Measurements from ENCODE around the gene LARP1B.
A peak's percentile ranks its signal among the peaks of the same experiment; 100 is the strongest.
"Not testable (repeated sequence)": the region's sequence is repeated elsewhere in the genome, so short reads cannot be mapped to it uniquely, and the experiment has no call there.

LARP1B gene

DNA sequence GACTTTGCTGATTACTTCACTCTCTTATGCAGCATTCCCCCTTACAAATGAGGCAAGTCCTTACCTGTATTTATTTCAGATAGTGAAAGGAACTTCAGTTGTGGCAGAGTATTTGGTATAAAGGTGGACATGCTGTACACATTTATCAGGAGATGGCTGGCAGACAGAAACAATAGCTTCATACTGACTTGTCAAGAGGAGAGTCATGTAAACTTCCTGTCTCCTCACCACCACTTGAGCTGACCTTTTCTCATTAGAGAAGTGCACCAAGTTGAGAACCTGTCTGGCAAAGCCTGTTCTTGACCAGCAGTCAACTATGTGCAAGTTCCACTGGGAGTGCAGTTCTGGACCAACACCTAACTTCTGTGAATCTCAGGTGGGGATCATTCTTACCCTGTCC lies 80.8 kb downstream of the LARP1B start:
- no peak for DNase-seq

DNA sequence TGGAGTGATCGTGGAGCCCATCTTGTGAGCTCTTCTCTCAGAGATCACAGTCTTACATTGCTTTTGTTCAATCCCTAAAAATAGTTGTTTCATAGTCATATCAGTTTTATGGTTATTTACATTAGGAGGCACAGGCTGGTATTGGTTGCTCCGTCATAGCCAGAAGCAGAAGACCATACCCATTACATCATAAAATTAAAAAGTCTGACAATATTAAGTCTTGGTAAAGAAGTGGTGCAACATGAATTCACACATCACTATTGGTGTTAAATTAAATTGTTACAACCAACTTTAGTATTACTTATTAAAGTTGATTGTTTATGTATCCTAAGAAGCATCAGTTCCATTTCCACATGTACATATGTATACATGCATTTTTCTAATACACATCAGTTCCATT lies 84.6 kb downstream of the LARP1B start:
- DNase-seq, result no peak

DNA sequence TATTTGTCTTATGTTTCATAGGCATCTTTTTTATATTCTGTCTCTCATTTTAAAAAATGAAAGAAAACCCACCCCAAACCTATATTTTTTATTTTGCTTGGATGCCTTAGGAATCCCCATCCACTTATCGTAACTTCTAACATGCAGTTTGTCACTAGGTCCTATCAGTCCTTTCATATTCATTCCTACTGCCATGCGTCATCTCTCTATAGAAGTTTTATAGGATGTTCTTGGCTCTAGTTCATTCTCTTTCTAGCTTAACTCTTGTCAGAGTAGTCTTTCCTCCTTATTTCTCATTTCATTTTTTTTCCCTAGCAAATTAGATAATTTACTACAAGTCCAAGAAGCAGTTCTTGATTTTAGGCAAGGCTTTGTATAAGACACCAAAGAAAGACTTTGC lies 92.7 kb downstream of the LARP1B start:
- no peak for DNase-seq

DNA sequence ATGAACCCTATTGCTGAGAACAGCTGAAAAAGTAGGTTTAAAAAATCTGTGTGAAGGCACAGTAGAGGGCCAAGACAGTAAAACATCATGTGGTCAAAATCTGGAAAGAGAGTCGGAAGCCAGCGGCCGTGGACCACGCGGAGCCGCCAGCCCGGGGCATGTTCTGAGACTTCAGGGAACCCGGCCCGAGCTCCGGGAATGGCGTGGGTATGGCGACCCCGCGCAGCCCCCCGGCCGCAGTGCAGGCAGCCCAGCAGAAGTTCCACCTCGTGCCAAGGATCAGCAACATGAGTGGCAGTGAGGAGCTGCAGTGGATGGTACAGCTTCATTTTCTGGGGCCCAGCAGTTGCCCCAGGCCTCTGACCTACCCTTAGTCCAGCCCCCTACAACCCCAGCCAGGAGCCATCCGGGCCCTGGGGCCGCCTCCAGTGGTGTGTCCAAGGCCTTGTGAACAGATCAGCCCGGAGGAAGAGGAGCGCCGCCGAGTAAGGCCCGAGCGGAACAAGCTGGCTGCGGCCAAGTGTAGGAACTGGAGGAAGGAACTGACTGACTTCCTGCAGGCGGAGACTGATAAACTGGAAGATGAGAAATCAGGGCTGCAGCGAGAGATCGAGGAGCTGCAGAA lies 94.2 kb downstream of the LARP1B start:
- no peak for DNase-seq

DNA sequence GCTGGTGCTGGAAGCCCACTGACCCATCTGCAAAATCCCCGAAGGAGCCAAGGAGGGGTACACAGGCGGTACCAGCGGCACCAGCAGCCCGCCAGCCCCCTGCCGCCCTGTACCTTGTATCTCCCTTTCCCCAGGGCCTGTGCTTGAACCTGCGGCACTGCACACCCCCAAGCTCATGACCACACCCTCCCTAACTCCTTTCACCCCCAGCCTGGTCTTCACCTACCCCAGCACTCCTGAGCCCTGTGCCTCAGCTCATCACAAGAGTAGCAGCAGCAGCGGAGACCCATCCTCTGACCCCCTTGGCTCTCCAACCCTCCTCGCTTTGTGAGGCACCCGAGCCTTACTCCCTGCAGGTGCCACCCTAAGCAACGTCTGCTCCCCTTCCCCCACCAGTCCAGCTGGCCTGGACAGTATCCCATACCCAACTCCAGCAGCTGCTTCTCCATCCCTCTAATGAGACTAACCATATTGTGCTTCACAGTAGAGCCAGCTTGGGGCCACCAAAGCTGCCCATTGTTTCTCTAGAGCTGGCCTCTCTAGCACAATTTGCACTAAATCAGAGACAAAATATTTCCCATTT lies 94.9 kb downstream of the LARP1B start:
- DNase-seq, result no peak

DNA sequence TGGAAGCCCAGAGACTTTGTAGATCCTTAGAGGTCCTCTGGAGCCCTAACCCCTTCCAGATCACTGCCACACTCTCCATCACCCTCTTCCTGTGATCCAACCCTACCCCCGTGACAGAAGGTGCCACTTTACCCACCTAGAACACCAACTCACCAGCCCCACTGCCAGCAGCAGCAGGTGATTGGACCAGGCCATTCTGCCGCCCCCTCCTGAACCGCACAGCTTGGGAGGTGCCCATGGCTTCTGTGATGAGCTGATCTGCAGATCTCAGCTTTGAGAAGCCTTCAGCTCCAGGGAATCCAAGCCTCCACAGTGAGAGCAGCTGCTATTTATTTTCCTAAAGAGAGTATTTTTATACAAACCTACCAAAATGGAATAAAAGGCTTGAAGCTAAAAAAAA lies 95.4 kb downstream of the LARP1B start:
- not testable (repeated sequence) for DNase-seq

DNA sequence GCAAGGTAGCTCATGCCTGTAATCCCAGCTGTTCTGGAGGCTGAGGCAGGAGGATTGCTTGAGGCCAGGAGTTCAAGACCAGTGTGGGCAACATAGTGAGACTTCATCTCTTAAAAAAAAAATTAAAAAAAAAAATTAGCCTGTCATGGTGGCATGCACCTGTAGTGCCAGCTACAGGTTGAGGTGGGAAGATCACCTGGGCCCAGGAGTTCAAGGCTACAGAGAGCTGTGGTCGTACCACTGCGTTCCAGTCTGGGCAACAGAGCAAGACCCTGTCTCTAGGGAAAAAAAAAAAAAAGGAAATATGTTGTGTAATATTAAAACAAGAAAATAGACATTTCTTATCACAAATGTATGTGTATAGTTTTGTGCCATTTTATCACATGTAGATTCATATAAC lies 97.8 kb downstream of the LARP1B start:
- DNase-seq, result no peak

DNA sequence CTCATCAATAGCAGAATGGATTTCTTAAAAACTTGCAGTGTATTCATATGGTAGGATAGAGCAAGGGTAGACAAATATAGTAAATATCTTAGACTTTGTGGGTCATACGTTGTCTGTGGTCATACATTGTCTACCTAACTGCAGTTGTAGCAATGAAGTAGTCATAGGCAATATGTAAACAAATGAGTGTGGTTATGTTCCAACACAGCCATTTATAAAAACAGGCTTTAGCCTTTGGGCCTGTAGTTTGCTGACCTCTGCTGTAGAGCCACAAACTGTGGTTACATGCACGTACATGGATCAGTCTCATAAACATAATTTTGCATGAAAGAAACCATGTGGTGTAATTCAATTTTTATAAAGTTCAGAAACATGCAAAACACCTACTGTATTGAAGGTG lies 98.9 kb downstream of the LARP1B start:
- DNase-seq, result no peak

DNA sequence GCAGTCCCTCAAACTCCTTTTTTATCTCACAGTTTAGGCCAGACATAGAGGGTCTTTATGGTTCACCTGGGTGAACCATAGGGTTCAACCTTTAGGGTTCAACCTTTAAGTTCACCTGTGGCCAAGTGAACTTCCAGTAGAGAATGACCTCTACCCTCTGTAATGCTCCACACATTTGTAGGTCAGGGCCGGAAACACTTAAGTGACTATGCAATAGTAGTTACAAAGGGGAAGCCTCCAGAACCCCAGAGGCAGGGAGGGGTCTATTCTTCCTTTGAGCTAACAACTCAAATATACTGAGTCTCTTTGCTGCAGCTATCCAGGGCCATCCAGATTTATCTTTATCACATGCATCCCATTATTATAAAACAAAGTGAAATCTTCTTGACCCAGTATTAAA lies 100.0 kb downstream of the LARP1B start:
- no peak for DNase-seq

DNA sequence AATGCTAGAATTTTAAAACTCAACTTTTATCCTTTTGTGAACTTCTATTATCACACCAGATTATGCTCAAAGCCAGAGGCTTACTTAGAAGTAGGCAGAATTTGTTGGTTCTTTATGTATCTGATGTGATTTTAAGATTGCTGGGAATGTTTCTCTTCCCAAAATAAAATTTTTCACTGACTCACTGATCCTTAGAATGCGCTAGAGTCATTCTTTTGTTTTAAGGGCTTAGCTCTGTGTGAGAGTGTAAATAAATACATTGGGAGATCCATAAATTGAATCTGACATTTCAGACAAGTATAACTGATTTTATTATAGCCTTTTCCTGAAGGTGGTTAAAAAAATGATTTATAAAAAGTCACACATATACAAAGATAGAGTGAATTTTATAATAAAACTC lies 101.3 kb downstream of the LARP1B start:
- DNase-seq, result no peak

DNA sequence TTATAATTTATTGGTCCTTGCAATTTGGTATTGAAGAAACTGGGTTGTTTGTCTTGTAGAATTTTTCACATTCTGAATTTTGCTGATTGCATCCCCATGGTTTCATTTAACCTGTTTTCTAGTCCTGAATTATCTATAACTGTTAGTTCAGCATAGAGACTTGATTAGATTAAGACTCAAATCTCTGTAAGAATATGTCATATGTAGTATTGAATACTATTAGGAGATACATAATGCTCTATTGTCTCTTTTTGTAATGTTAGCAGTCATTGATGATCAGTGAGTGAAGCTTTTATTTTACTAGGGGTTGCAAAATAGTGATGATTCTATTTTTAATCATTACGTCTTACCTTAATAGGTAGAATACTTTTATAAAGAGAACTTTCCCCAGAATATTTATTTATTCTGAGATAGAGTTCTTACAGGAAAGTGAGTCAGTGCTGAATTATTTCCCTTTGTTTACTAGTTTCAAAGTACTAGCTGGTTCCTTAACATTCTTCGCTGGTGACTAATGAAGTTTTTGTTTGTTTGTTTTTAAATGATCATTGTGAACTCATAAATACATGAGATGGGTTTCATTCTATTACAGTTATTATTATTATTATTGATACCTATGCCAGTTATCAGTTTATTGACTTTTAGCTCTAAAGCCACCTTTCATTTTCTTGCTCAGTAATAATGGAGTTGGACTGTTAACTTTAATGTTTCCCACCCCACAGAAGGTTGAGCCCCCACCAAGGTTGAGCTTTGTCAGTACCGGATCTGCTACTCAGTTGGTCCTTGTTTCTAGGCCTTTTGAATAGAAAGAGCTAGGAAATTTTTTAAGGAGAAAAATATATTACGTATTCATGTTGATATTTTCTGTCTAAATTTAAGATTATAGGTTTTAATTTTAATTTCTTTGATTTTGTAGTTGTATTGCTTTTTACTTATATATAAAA lies 102.3 kb downstream of the LARP1B start:
- no peak for DNase-seq

DNA sequence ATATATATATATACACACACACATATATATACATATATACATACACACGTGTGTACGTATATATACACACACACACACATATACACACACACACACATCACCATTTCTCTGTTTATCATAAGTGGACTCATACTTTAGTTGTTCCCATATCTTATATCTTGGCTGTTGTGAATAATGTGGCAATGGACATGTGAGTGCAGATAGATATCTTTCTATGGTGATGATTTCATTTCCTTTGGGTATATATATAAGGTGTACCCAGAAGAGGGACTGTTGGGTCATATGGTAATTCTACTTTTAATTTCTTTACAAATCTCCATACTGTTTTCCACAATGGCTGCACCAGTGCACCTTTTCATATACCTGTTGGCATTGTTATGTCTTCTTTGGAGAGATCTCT lies 105.9 kb downstream of the LARP1B start:
- DNase-seq, result no peak

DNA sequence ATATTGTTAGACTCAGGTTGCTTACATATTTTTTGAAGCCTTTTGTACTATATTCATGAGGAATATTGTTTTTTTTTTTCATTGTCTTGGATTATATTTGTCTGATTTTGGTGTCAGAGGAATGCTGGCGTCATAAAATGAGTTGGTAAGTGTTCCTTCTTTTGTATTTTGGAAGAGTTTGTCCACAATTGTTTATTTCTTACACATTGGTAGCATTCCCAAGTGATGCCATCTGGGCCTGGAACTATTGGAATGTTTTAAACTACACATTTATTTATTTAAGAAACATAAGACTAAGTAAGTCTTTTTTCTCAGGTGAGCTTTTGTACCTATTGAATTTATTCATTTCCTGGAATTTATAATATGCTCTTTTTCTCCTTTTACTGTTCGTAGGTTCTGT lies 107.6 kb downstream of the LARP1B start:
- DNase-seq, result no peak

DNA sequence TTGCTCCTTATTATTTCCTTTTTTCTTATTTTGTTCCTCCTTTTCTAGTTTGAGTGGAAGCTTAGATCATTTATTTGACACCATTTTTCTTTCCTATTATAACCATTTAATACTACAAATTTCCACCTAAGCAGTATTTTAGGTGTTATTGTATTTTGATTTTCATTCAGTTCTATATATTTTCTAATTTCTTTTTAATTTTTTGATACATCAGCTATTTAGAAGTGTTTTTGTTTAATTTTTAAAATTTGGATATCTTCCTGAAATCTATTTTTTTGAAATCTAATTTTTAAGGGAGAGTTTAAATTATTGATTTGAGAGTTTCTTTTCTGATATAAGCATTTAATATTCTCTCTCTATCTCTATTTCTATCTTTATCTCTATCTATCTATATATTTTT lies 108.1 kb downstream of the LARP1B start:
- no peak for DNase-seq

DNA sequence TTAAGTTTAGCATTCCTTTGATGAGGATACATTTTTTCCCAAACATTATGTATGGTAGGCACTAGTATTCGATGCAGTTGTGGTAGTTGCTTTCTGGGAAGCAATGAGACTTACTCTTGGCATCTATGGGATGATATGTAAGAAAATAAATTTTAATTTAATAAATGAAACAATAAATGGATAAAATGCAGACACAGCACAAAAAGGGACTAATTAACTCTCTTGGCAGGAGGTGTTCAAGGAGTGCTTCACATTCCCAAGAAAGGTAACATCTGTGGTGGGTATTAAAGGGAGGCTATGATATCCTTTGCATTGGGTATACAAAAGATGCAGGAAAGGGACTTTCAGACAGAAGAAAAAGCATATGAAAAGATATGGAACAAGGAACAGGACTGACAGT lies 115.5 kb downstream of the LARP1B start:
- DNase-seq, result no peak

DNA sequence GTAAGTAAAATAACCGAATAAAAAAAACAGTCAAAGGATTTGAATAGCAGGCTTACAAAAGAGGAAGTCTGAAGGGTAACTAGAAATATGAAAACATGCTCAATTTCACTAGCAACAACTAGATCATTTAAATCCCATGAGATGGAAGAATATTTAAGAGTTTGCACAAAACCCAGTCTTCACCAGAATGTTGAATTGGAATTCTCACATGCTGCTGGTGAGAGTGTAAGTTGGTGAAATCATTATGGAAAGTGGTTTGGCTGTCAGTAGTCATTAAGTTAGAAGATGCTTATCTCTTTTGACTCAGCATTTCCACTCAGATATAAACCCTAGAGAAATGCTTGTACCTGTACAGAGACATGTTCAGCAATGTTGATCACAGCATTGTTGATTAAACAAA lies 116.4 kb downstream of the LARP1B start:
- no peak for DNase-seq

DNA sequence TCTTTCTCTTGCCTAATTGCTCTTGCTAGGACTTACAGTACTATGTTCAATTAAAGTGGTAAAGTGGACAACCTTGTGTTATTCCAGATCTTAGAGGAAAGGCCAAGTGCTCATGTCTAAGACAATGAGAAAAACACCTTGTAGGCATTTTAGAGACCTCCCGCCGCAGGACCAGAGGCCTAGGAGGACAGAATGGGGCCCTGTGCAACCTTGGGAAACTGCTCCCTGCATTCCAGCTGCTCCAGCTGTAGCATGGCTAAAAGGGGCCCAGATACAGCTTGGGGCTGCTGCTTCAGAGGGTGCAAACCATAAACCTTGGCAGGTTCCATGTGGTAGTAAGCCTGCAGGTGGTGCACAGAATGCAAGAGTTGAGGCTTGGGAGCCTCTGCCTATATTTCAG lies 125.5 kb downstream of the LARP1B start:
- DNase-seq, result no peak

DNA sequence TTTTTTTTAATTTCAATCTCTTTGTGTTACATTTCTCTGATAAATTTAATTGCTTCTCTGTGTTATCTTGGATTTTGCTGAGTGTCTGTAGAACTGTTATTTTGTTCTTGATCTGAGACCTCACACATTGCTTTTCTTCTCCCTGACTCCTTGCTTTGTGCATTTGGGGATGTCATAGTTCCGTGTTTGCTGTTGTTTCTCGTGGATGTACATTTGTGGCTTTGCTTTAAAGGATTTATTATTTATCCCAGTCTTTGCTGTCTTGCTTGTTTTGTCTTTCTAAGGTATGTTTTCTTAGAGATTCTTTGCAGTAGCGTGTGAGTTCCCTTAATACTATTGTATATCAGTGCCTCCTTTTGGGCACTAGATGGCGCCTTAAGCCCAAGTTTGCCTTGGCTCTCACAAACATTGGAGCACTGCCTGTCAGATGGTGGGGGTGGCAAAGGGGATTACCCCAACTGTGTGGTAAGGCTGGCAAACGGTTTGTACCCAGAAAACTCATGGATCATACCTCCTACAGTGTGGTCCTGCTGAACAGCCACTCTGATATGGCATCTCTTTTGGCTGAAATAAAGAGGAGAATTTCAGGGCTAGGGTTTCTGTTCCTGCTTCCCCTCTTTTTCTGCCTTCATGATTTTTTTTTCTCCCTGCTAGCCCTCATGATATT lies 130.1 kb downstream of the LARP1B start:
- peak; percentile 54 for DNase-seq

DNA sequence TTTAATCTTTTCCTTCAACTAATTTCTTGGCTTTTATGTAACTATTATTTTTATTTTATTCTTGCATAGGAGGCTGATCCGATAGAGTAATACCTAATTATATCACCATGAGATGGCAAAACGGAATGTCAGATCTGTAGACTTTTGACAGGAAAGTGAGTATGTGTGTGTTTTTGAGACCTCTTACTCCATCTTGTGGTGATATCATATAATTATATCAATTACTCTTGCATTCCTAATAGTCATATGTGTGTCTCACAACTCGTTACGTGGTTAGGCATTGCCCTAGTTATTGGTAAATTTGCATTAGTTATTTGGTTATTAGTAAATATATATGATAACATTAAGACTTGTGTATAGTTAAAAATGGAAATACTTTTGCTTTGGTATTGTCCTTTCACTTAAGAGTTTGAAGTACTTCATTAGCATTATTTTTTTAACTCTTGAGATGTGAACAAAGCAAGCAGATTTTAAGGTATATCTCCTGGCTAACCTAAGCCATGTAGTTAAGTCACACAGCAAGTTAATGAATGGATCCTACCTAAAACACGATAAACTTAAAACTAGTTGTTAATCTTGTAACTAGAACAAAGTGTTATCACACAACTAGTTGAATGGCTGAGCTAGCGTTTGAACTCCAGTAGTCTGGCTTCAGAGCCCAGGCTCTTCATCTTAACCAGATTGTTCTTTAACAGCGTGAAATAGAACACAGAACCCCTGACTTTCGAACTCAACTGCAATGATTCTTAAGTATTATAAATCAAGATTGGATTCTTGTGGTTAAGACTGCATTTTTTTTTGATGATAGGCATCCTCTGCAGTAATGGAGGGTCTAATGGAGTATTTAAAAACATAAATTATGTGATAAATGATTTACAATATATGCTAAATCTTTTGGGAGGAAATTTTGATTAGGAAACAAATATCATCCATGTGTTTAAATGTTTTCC lies 159.4 kb downstream of the LARP1B start:
- DNase-seq, result peak; percentile 4

DNA sequence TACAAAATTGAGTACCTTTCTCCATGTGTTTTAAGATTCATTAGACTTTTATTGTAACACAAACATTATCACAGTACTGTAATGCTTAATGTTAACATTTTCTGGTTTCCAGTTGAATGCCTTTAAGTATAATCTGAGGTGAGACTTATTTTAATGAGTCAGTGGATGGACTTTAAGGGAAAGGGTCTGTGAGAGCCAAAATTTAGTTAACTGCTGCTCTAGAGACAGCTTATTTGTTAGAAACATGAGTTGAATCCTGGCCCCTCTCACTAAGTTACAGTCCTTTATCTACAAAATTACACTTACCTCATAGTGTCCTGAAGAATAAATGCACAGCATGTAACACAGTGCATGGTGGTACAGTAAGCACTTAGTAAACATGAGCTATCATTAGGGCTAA lies 160.5 kb downstream of the LARP1B start:
- DNase-seq, result no peak

DNA sequence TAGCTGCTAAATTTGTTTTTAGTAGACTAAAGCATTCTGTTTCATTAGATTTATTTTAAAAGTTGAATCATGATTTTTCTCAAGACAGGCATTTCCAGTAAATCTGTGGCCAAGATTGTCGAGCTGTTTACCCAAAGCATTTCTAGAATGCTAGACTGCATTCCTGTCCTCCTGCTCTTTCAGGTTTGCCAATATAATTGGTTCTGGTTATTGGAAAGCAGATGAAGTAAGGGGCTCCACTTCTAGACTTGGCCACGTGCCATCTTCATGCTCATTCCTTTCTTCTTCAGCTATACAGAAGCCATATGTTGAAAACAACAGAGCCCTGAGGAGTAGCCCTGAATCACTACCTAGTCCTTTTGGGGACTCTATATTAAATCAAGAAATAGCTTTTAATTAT lies 164.0 kb downstream of the LARP1B start:
- DNase-seq, result no peak

DNA sequence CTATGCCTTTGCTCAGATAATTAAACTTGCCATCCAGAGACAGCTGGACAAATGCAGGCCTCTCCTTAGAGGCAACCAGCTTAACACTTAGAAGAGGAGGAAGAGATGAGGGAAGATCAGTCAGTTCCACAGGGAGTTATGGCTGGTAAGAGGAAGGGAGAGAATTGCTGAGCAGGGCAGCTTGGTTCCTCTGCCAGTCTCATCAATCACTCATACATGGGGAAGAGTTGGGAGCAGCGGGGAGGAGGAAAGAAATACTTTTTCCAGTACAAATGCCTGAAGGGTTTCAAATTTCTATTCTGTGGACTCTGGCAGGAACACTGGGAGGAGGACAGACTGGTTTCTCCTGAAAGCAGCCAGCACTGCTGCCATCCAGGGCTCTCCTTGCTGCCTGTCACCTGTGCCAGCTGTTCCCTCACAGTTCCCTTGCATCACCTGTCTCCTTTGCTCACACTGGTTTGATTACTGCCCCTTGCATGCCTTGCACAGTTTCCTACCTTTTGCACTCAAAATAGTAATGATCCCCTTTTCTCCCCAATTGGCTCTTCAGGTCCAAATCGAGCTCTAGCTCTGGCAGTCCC lies 167.0 kb downstream of the LARP1B start:
- no peak for DNase-seq

All from RPMI8226 (cell line).